NCI-H774 (cell line): ENCODE measurements around the gene SBF1.
"Not testable (repeated sequence)": the region's sequence is repeated elsewhere in the genome, so short reads cannot be mapped to it uniquely, and the experiment has no call there.

Experiments
- DNase-seq: peaks from one replicate; lab custom pipeline; 2025; lab: John Stamatoyannopoulos, UW

Gene SBF1, protein sequence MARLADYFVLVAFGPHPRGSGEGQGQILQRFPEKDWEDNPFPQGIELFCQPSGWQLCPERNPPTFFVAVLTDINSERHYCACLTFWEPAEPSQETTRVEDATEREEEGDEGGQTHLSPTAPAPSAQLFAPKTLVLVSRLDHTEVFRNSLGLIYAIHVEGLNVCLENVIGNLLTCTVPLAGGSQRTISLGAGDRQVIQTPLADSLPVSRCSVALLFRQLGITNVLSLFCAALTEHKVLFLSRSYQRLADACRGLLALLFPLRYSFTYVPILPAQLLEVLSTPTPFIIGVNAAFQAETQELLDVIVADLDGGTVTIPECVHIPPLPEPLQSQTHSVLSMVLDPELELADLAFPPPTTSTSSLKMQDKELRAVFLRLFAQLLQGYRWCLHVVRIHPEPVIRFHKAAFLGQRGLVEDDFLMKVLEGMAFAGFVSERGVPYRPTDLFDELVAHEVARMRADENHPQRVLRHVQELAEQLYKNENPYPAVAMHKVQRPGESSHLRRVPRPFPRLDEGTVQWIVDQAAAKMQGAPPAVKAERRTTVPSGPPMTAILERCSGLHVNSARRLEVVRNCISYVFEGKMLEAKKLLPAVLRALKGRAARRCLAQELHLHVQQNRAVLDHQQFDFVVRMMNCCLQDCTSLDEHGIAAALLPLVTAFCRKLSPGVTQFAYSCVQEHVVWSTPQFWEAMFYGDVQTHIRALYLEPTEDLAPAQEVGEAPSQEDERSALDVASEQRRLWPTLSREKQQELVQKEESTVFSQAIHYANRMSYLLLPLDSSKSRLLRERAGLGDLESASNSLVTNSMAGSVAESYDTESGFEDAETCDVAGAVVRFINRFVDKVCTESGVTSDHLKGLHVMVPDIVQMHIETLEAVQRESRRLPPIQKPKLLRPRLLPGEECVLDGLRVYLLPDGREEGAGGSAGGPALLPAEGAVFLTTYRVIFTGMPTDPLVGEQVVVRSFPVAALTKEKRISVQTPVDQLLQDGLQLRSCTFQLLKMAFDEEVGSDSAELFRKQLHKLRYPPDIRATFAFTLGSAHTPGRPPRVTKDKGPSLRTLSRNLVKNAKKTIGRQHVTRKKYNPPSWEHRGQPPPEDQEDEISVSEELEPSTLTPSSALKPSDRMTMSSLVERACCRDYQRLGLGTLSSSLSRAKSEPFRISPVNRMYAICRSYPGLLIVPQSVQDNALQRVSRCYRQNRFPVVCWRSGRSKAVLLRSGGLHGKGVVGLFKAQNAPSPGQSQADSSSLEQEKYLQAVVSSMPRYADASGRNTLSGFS (N-terminal part only)

GRCh38 chr22:50474710-50475651 is at the start of gene SBF1:
SBF1 (minus strand) TSS chr22:50475035; CDS start chr22:50474840, 195 bp downstream.
- peak; percentile 71 for DNase-seq

DNA sequence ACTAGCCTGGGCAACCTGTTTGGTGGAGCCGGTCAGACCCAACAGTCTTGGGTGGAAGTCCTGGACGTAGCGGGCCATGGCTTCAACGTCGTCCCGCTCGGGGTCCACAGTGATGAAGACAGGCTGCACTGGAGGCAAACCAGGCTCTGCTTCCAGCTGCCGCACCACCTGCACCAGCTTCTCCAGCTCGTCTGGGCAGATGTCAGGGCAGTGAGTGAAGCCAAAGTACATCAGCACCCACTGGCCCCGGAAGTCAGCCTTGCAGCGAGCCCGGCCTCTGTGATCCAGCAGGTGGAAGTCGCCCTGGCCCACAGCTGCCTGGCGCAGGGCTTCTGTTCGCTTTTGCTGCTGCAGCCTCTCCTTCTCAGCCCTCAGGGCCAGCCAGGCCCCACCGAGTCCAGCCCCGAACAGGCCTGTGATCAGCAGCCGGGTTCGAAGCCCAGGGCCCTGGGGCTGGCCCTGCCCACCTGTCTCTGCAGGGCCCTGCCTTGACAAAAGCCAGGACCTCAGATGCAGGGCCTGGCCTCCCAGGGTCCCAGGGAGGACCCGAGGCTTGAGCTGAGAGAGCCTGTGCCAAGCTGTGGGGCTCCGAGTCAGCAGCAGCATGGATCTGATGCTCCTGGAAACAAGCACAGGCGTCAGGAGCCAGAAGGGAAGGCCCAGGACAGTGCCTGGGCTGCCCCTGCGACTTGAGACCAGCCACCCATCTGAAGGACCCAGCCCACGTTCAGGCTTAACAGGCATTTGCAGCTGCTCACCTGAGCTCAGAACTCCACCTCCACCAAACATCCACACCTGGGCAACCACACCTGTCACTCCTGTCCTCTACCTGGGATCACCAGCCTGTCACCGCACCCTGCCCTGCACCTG is 49.2 kb upstream of the SBF1 start:
- DNase-seq = no peak

DNA sequence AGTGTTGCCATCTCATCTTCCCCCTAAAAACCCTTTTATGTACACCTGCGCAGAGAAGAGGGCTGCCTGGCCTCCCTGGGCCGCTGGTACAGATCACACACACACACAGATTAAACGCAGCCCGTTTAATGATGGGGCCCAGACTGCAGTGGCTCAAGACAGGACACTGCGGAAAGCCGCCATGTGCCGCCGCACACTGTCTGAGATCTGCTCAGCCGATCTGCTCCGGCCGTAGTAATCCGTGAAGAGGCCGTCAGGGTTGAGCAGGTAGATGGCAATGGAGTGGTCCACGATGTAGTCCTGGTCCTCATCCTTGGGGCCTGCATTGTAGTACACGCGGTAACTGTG is 48.6 kb upstream of the SBF1 start:
- DNase-seq = no peak

DNA sequence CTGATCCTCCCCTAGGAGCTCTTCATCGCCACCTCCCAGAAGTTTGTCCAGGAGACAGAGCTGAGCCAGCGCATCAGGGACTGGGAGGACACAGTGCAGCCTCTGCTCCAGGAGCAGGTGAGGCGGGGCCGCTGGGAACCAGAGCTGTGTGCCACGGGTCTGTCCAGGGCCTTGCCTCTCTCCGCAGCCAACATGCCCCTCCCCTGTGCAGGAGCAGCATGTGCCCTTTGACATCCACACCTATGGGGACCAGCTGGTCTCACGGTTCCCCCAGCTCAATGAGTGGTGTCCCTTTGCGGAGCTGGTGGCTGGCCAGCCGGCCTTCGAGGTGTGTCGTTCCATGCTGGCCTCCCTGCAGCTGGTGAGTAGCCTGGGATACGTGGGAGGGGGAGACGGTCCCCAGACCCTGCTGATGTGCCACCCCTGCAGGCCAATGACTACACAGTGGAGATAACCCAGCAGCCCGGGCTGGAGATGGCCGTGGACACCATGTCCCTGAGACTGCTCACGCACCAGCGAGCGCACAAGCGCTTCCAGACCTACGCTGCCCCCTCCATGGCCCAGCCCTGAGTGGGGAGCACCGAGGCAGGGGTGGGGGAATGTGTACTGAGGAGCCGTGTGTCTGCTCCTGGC is 48.1 kb upstream of the SBF1 start:
- no peak for DNase-seq

GRCh38 chr22:50522208-50522805 is 47.5 kb upstream of the SBF1 start:
- DNase-seq = no peak

GRCh38 chr22:50521710-50522109 is 46.9 kb upstream of the SBF1 start:
- no peak for DNase-seq

DNA sequence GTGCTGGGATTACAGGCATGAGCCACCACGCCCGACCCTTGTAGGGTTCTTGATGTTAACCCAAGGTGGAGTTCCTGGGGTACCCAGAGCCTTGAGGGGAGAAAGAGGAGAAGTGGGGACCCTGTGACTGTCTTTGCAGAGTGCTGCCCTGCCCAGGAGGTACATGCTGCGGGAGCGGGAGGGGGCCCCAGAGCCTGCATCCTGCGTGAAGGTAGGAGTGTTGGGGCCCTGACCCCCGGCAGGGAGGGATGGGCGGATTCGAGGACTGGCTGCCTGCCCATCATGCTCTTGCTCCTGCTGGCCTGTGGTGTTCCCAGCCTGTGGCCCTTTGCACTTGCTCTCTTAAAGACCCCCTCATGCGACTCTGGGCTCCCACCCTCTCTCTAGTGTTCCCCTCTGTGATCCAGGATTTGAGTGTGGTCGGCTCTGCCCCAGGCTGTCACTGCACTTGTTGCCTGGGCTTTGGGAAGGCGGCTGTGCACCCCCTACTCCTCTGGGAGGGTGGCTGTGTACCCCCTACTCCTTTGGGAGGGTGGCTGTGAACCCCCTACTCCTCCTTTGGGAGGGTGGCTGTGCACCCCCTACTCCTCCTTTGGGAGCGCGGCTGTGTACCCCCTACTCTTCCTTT is 46.1 kb upstream of the SBF1 start:
- DNase-seq = no peak

DNA sequence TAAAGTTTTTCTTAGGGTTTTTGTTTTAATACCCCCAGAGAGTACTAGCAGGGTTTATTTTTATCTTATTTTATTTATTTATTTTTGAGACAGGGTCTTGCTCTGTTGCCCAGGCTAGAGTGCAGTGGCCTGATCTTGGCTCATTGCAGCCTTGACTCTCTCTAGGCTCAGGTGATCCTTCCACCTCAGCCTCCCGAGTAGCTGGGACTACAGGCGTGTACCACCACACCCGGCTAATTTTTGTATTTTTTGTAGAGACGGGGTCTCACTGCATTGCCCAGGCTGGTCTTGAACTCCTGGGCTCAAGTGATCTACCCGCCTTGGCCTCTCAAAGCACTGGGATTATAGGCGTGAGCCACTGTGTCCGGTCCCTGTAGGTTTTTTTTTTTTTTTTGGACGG is 45.3 kb upstream of the SBF1 start:
- DNase-seq = not testable (repeated sequence)

DNA sequence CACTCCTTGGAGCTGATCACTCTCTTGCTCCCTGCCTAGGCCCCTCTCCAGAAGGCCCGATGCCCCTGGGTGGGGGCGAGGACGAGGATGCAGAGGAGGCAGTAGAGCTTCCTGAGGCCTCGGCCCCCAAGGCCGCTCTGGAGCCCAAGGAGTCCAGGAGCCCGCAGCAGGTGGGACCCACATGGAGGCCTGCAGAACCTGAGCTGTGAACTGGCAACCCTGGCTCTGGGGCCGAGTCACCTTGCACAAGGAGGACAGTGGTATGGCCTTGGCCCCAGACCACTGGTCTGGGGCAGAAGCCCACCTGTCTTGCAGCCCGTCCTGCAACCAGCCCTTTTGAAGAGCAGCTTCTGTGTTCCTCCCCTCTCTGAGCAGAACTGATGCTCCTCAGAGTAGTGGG is 44.3 kb upstream of the SBF1 start:
- no peak for DNase-seq

GRCh38 chr22:50518606-50519005 is 43.8 kb upstream of the SBF1 start:
- no peak for DNase-seq

DNA sequence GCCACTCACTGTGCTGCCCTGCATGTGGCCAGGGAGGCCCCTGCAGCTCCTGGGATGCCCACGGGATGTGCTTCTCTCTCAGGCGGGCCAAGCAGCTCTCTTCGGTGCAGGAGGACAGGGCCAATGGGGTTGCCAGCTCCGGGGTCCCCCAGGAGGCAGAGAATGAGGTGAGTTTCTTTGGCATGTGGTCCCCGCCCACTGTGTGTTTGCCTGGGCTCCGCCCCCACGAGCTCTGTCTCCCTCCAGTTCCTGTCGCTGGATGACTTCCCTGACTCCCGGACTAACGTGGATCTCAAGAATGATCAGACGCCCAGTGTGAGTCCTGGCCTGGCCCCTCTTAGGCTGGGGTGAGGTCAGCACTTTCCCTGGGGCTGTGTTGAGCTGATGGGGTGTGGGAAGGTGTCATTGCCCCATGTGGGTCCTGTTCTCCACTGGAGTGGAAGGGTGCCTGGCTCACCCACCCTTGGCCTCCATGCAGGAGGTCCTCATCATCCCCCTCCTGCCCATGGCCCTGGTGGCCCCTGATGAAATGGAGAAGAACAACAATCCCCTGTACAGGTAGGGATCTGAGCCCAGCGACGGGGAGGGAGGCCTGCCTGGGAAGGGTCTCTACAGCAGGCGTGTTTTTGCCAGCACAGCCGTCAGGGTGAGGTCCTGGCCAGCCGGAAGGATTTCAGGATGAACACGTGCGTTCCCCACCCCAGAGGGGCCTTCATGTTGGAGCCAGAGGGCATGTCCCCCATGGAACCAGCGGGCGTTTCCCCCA is 42.8 kb upstream of the SBF1 start:
- no peak for DNase-seq

DNA sequence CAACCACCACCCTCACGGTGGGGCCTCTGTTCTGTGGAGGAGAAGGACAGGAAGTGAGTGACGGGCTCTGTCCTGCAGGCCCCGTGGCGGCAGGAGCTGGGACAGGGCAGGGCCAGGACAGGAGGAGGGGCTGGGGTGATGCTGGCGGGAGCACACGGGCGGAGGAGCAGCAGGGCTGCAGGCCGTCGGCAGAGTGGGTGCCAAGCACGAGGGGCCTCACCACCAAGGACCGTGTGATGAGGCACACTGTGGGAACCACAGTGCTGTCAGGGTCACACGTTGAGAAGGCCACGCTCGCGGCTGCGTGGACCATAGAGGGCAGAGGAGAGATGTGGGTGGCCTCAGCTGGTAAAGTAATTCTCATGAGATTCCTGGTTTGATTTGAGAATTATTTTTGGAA is 42.1 kb upstream of the SBF1 start:
- DNase-seq = no peak

DNA sequence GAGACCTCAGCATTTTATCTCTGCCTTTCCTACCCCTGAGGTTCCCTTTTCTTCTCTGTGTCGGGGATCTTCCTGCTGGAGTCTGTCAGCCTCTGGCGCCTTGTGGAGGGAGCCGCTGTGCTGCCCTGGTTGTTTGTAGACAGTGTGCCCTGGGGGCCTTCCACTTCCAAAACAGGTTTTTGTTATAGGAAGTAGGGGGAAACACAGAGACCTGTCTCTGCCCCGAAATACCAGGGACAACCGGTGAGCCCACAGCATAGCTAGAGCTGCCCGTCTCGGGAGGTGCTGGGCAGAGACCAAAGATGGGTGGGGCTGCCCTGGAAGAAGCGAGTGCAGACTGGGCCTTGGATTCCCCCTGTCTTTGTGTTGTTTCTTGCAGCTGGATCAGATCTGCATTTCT is 41.2 kb upstream of the SBF1 start:
- DNase-seq = no peak

DNA sequence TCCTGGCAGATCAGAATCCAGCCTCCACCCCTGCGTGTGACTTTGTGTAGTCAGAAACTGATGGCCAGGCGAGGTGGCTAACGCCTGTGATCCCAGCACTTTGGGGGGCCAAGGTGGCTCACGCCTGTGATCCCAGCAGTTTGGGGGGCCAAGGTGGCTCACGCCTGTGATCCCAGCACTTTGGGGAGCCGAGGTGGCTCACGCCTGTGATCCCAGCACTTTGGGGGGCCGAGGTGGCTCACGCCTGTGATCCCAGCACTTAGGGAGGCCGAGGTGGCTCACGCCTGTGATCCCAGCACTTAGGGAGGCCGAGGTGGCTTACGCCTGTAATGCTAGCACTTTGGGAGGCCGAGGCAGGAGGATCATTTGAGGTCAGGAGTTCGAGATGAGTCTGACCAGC is 38.3 kb upstream of the SBF1 start:
- no peak for DNase-seq

DNA sequence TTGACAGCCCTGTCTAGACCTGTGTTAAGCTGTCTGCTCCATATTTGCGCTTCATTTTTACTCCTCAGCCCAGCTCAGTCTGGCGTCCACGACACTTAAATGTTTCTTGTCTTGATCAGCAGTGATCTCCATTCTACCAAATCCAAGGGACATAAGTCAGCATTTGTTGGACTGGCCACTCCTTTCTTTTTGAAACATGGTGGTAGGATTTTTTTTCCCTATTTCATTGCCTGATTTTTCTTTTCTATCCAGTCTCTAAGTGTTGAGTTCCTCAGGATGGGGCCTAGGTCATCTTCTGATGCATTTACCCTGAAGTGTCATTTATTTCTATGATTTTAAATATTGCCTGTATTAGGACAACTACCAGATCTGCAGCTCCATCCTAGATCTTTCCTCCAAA is 34.1 kb upstream of the SBF1 start:
- DNase-seq = no peak

GRCh38 chr22:50507991-50508884 is 33.4 kb upstream of the SBF1 start, which contains the start of gene NCAPH2:
NCAPH2 (plus strand) TSS chr22:50508224; CDS start chr22:50508338, 114 bp downstream.
- DNase-seq = peak; percentile 88

GRCh38 chr22:50507421-50507990 is 32.7 kb upstream of the SBF1 start, which contains the start of gene LMF2:
LMF2 (minus strand) TSS chr22:50507702; CDS start chr22:50507675, 27 bp downstream.
- DNase-seq = peak; percentile 80
